ENCODE measurements around the gene GORASP1. TPM values are rescaled to one million over a fixed set of nuclear protein-coding genes. Genes with fewer than 3 reads are reported as not detected.

Gene GORASP1
- total and polyA plus RNA-seq, 2 of the 8 experiments (the other 6 are each of a cell fraction or from before 2014, with no cell fraction given) = 33.4 to 33.5 TPM

- ChIA-PET CTCF (ENCODE audit: partially characterized antibody) (interaction anchor here (1.2 to 10.4 kb wide), 3 partner anchors 14 to 180 kb away, joined by 4 to 95 read pairs (median 6); no protein-coding TSS in a partner anchor), POLR2A (ENCODE audit: partially characterized antibody) (interaction anchor here (0.6 kb wide), 1 partner anchor 62 kb away, joined by 3 read pairs; no protein-coding TSS in a partner anchor)
- Histone ChIP-seq H2BK15ac (ENCODE audit: low read length) (no peak overlapping the region), H3K23ac (ENCODE audit: insufficient read length) (no peak overlapping the region), H3K9ac (replicated peaks in 1 of 4; ENCODE audit: extremely low read depth in 1 of 4, low read depth in 3 of 4, low read length in 3 of 4) (no peak overlapping the region), H3K14ac (ENCODE audit: insufficient read length) (no peak overlapping the region), H3K4ac (replicated peaks; ENCODE audit: insufficient read length, low read depth, low read length) (no peak overlapping the region), H3K4me3 (ENCODE audit: extremely low read depth in 1 of 4, insufficient read depth in 2 of 4, low read depth in 3 of 4, low read length in 4 of 4) (no peak overlapping the region), H2BK120ac (replicated peaks; ENCODE audit: low read depth, low read length) (no peak overlapping the region), H4K8ac (ENCODE audit: extremely low read depth, insufficient read depth, low read length) (no peak overlapping the region), H3K4me2 (ENCODE audit: insufficient read depth in 1 of 2, low read depth in 2 of 2, low read length in 2 of 2) (no peak overlapping the region), H3K27me3 (replicated peaks in 1 of 4; ENCODE audit: control insufficient read depth in 3 of 4, extremely low read depth in 1 of 4, insufficient read depth in 3 of 4, low read length in 3 of 4) (peaks cover 0 to 8% (median 2%) of the 10 kb centered on the region in 4 experiments; a peak in 1 of 7 replicates), H2AFZ (ENCODE audit: low read length) (no peak overlapping the region), H2BK12ac (ENCODE audit: low read depth, low read length) (no peak overlapping the region), H3K18ac (ENCODE audit: extremely low read depth, low read length) (no peak overlapping the region), H2AK5ac (ENCODE audit: low read depth, low read length) (no peak overlapping the region), H3K56ac (replicated peaks; ENCODE audit: insufficient read length, low read depth, low read length) (no peak overlapping the region), H3K9me3 (ENCODE audit: insufficient read depth in 2 of 2, low read depth in 1 of 2, low read length in 1 of 2) (no peaks in the 10 kb centered on the region), H4K5ac (ENCODE audit: insufficient read length, low read depth, low read length) (no peak overlapping the region), H4K91ac (replicated peaks; ENCODE audit: insufficient read length, low read length) (no peak overlapping the region), H3K79me1 (ENCODE audit: low read depth, low read length) (no peaks in the 10 kb centered on the region), H4K20me1 (replicated peaks in 1 of 2; ENCODE audit: control insufficient read depth in 1 of 2, insufficient read depth in 2 of 2, low read length in 2 of 2) (no peaks in the 10 kb centered on the region), H3K4me1 (replicated peaks in 1 of 4; ENCODE audit: control insufficient read depth in 3 of 4, insufficient read depth in 4 of 4, low read length in 3 of 4) (no peaks in the 10 kb centered on the region), H3K36me3 (ENCODE audit: control insufficient read depth in 2 of 4, insufficient read depth in 4 of 4, low read length in 3 of 4) (no peaks in the 10 kb centered on the region), H3K23me2 (ENCODE audit: low read depth, low read length) (peaks cover 5% of the 10 kb centered on the region; the same call in 1 of the 2 replicates), H2BK20ac (ENCODE audit: low read length) (no peak overlapping the region), H3K27ac (ENCODE audit: low read depth, low read length) (no peak overlapping the region), H3K79me2 (ENCODE audit: control insufficient read depth in 1 of 2, insufficient read depth in 2 of 2, low read length in 2 of 2) (no peaks in the 10 kb centered on the region), H2BK5ac (ENCODE audit: low read depth, low read length) (no peak overlapping the region)
- DNase-seq (ENCODE audit: low read depth in 1 of 2, low spot score in 2 of 2) (no peak), FAIRE-seq (no peak)
- WGBS, 2 experiments (ENCODE audit: extremely low coverage in 1 of 2, insufficient coverage in 1 of 2, insufficient read length in 1 of 2, insufficient replicate concordance in 2 of 2, low coverage in 1 of 2, low lambda C conversion rate in 2 of 2, missing lambda C conversion rate in 1 of 2) = 82% methylated on average over 3 of the region's 3 CpGs; no CpG with 5 or more reads in 1 of the 2 experiments
- TF ChIP-seq RNF2 (IDR thresholded peaks at IDR 0.05; ENCODE audit: borderline replicate concordance, low read depth, low read length, missing control alignments, poor library complexity, severe bottlenecking) = no peak
- TF ChIP-seq CTCF (IDR thresholded peaks at IDR 0.05; ENCODE audit: control extremely low read depth in 1 of 3, insufficient read depth in 1 of 3, low read depth in 1 of 3, low read length in 3 of 3) = no peak
- no peak for TF ChIP-seq POLR2AphosphoS5 (IDR thresholded peaks at IDR 0.05; ENCODE audit: low read depth, low read length)
- TF ChIP-seq KDM4A (IDR thresholded peaks at IDR 0.05; ENCODE audit: low read depth, low read length, severe bottlenecking) = no peak
- no peak for TF ChIP-seq EZH2 (IDR thresholded peaks at IDR 0.05; ENCODE audit: low read depth, low read length, severe bottlenecking)
- TF ChIP-seq GTF2F1 (IDR thresholded peaks at IDR 0.05; ENCODE audit: borderline replicate concordance, low read depth, low read length) = no peak
- no peak for TF ChIP-seq USF2 (IDR thresholded peaks at IDR 0.05; ENCODE audit: low read length)
- TF ChIP-seq SIX5 (IDR thresholded peaks at IDR 0.05; ENCODE audit: low read depth, low read length) = no peak
- TF ChIP-seq RAD21 (IDR thresholded peaks at IDR 0.05 in 1 of 2, conservative IDR thresholded peaks at IDR 0.05 in 1 of 2; ENCODE audit: low read depth in 2 of 2, low read length in 2 of 2) = no peak
Measured at GRCh38 chr3:39112113-39112512, 4.7 kb upstream of the GORASP1 start.

Measured in H1 (cell line).